ENCODE measurements around the gene CCDC39. TPM values are rescaled to one million over a fixed set of nuclear protein-coding genes. Genes with fewer than 3 reads are reported as not detected.
"Not testable (repeated sequence)": the region's sequence is repeated elsewhere in the genome, so short reads cannot be mapped to it uniquely, and the experiment has no call there.

The CCDC39 gene
- polyA plus RNA-seq, 1 of the 3 experiments (the other 2 are of a cell fraction) = not detected

DNA sequence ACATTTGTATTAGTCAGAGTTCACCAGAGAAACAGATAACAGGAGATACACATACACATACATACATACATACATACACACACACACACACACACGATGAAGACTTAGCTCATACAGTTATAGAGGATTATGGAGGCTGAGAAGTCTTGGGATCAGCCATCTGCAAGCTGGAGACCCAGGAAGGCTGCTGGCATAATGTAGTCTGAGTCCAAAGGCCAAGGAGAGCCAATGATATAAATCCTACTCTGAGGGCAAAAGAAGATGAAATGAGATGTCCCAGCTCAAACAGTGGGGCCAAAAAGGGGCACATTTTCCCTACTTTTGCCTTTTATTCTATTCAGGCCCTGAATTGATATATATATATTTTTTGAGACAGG lies 83.7 kb downstream of the CCDC39 start:
- H3K9ac ChIP-seq = no peak overlapping the region
- no peaks in the 10 kb centered on the region for H3K9me2 ChIP-seq
- 0% methylated on average over 1 of the region's 1 CpG for WGBS (ENCODE audit: low lambda C conversion rate)
- POLR2A ChIA-PET = no interaction called here
- no peaks in the 10 kb centered on the region for H3K36me3 ChIP-seq (replicated peaks in 1 of 2; ENCODE audit: control insufficient read depth in 1 of 2, insufficient read depth in 2 of 2, low read length in 1 of 2)
- no peak for DNase-seq
- no peaks in the 10 kb centered on the region for H3K4me1 ChIP-seq (ENCODE audit: control insufficient read depth in 1 of 2, insufficient read depth in 2 of 2, low read depth in 1 of 2, low read length in 1 of 2)
- H3K9me3 ChIP-seq = no peaks in the 10 kb centered on the region
- H3K27me3 ChIP-seq (ENCODE audit: insufficient read depth) = no peaks in the 10 kb centered on the region
- no peaks in the 10 kb centered on the region for H4K20me1 ChIP-seq (ENCODE audit: insufficient read depth)
- TF ChIP-seq GATA2 (CRISPR knock-in tag; IDR thresholded peaks at IDR 0.05) (no peak), FOXJ3 (CRISPR knock-in tag; IDR thresholded peaks at IDR 0.05) (no peak)
- no peaks in the 10 kb centered on the region for H3K79me2 ChIP-seq (ENCODE audit: insufficient read depth)
- H3K4me3 ChIP-seq (ENCODE audit: low read depth in 2 of 2, low read length in 1 of 2) = no peak overlapping the region
- H3F3A ChIP-seq (replicated peaks; ENCODE audit: insufficient read depth) = no peaks in the 10 kb centered on the region
- no peak overlapping the region for H3K27ac ChIP-seq (ENCODE audit: low read depth in 2 of 2, low read length in 1 of 2)
- CTCF ChIA-PET = interaction anchor here (0.6 to 1.5 kb wide), 14 partner anchors 10 to 847 kb away, joined by 3 to 8 read pairs (median 4); no protein-coding TSS in a partner anchor
- H2AFZ ChIP-seq (ENCODE audit: low read depth) = no peak overlapping the region
- H3K4me2 ChIP-seq = no peak overlapping the region

DNA sequence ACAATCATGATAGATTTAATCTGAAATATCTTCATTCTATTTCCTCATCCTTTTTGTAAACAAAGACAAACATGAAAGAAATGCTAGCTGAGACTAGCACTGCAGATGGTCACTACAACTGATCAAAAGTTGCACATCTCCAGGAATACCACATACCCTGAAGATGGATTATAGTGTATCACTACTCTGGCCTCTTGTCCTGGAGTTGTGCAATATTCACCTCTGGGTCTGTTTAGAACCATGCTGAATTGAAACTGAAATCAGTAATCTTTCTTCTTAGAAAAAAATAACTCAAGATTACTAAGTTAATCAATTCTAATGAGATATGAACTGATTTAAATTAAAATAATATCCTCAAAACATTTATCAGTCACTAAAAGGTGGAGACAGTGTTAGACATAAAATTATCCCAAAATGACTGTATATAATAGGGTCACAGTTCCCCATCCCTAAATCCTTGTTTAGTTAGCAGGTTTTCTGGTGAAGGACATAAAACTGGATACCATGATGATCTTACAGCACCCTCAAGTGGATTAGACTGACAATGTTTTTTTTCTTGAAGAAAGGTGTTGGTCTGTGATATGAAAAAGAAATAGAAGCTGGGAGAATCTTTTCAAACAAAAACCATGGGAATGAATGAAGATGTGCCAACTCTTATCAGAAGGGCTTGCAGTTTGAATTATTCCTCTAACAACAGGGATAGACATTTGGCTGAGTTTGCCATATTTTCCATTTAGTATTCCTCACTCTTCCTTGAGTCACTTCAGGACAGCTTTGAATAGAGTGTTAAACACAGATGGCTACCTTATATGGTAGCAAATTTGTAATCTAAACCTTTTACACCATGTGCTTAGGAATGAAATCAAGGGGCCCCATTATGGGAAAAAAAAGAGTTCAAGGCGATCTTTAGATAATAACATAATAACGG lies 84.4 kb downstream of the CCDC39 start:
- ChIA-PET POLR2A (no interaction called here), CTCF (interaction anchor here (0.6 to 1.5 kb wide), 14 partner anchors 9 to 847 kb away, joined by 3 to 8 read pairs (median 4); no protein-coding TSS in a partner anchor)
- Histone ChIP-seq H3K27me3 (ENCODE audit: insufficient read depth) (no peaks in the 10 kb centered on the region), H4K20me1 (ENCODE audit: insufficient read depth) (no peaks in the 10 kb centered on the region), H3F3A (replicated peaks; ENCODE audit: insufficient read depth) (no peaks in the 10 kb centered on the region), H3K4me1 (ENCODE audit: control insufficient read depth in 1 of 2, insufficient read depth in 2 of 2, low read depth in 1 of 2, low read length in 1 of 2) (no peaks in the 10 kb centered on the region), H3K9me2 (no peaks in the 10 kb centered on the region), H3K4me3 (ENCODE audit: low read depth in 2 of 2, low read length in 1 of 2) (no peak overlapping the region; a peak in 1 of 4 replicates), H3K36me3 (replicated peaks in 1 of 2; ENCODE audit: control insufficient read depth in 1 of 2, insufficient read depth in 2 of 2, low read length in 1 of 2) (no peaks in the 10 kb centered on the region), H3K9me3 (no peaks in the 10 kb centered on the region), H3K4me2 (no peak overlapping the region), H3K9ac (no peak overlapping the region), H3K27ac (ENCODE audit: low read depth in 2 of 2, low read length in 1 of 2) (no peak overlapping the region), H3K79me2 (ENCODE audit: insufficient read depth) (no peaks in the 10 kb centered on the region), H2AFZ (ENCODE audit: low read depth) (no peak overlapping the region)
- peak; percentile 68 for TF ChIP-seq SMC3 (IDR thresholded peaks at IDR 0.05; ENCODE audit: low read depth, low read length)
- TF ChIP-seq, protein P1, sequence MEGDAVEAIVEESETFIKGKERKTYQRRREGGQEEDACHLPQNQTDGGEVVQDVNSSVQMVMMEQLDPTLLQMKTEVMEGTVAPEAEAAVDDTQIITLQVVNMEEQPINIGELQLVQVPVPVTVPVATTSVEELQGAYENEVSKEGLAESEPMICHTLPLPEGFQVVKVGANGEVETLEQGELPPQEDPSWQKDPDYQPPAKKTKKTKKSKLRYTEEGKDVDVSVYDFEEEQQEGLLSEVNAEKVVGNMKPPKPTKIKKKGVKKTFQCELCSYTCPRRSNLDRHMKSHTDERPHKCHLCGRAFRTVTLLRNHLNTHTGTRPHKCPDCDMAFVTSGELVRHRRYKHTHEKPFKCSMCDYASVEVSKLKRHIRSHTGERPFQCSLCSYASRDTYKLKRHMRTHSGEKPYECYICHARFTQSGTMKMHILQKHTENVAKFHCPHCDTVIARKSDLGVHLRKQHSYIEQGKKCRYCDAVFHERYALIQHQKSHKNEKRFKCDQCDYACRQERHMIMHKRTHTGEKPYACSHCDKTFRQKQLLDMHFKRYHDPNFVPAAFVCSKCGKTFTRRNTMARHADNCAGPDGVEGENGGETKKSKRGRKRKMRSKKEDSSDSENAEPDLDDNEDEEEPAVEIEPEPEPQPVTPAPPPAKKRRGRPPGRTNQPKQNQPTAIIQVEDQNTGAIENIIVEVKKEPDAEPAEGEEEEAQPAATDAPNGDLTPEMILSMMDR (IDR thresholded peaks at IDR 0.05) = peak; percentile 80
- peak; percentile 87 for TF ChIP-seq RAD21 (IDR thresholded peaks at IDR 0.05; ENCODE audit: low read length)
- TF ChIP-seq, protein P2, sequence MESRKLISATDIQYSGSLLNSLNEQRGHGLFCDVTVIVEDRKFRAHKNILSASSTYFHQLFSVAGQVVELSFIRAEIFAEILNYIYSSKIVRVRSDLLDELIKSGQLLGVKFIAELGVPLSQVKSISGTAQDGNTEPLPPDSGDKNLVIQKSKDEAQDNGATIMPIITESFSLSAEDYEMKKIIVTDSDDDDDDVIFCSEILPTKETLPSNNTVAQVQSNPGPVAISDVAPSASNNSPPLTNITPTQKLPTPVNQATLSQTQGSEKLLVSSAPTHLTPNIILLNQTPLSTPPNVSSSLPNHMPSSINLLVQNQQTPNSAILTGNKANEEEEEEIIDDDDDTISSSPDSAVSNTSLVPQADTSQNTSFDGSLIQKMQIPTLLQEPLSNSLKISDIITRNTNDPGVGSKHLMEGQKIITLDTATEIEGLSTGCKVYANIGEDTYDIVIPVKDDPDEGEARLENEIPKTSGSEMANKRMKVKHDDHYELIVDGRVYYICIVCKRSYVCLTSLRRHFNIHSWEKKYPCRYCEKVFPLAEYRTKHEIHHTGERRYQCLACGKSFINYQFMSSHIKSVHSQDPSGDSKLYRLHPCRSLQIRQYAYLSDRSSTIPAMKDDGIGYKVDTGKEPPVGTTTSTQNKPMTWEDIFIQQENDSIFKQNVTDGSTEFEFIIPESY (IDR thresholded peaks at IDR 0.05; ENCODE audit: borderline replicate concordance, low read depth) = no peak
- no peak for TF ChIP-seq MEF2A (IDR thresholded peaks at IDR 0.05; ENCODE audit: borderline replicate concordance, low read depth)
- 63% methylated on average over 2 of the region's 2 CpGs for WGBS (ENCODE audit: low lambda C conversion rate)
- DNase-seq = peak; percentile 39

DNA sequence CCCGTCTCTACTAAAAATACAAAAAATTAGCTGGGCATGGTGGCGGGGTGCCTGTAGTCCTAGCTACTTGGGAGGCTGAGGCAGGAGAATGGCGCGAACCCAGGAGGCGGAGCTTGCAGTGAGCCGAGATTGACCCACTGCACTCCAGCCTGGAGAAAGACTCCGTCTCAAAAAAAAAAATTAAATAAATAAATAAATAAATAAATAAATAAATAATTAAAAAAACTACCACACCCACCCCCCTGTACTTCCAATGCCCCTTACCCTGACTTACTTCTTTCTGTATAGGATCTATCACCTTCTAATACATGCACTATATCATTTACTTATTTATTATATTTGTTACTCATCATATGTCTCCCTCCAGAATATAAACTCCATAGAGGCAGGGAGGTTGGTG lies 85.7 kb downstream of the CCDC39 start:
- DNase-seq; H3F3A ChIP-seq (replicated peaks; ENCODE audit: insufficient read depth); H3K4me2 ChIP-seq; H2AFZ ChIP-seq (ENCODE audit: low read depth); H3K27ac ChIP-seq (ENCODE audit: low read depth in 2 of 2, low read length in 1 of 2); H3K9me2 ChIP-seq; POLR2A ChIA-PET; H4K20me1 ChIP-seq (ENCODE audit: insufficient read depth); H3K4me1 ChIP-seq (ENCODE audit: control insufficient read depth in 1 of 2, insufficient read depth in 2 of 2, low read depth in 1 of 2, low read length in 1 of 2); H3K9me3 ChIP-seq; H3K36me3 ChIP-seq (replicated peaks in 1 of 2; ENCODE audit: control insufficient read depth in 1 of 2, insufficient read depth in 2 of 2, low read length in 1 of 2); H3K9ac ChIP-seq; H3K27me3 ChIP-seq (ENCODE audit: insufficient read depth); H3K4me3 ChIP-seq (ENCODE audit: low read depth in 2 of 2, low read length in 1 of 2); CTCF ChIA-PET; H3K79me2 ChIP-seq (ENCODE audit: insufficient read depth): not testable (repeated sequence)
- WGBS (ENCODE audit: low lambda C conversion rate) = 92% methylated on average over 7 of the region's 7 CpGs
